Occipital lobe (tissue), 2 donors: ENCODE data around the gene BMPER. TPM values are rescaled to one million over a fixed set of nuclear protein-coding genes. Genes with fewer than 3 reads are reported as not detected.

Experiments
- DNase-seq: peaks from one replicate; lab custom pipeline; 2025; lab: John Stamatoyannopoulos, UW
- total RNA-seq: library from RNA; depleted of rRNA; stranded (reverse); fragments of >200 nt; gene quantifications from one replicate; pipeline ENCODE4 v1.2.3, GENCODE V29; 2014

Gene BMPER
- total RNA-seq, 1 donor from 2014 or later, result 4.5 TPM

- no peak for DNase-seq
Observed at GRCh38 chr7:34175837-34176236, 270.5 kb downstream of the BMPER start.

GRCh38 chr7:34177476-34177875 lies 272.1 kb downstream of the BMPER start:
- DNase-seq, result no peak

GRCh38 chr7:34181271-34181958 lies 276.1 kb downstream of the BMPER start:
- no peak for DNase-seq

GRCh38 chr7:34184466-34184865 lies 279.1 kb downstream of the BMPER start:
- no peak for DNase-seq

- no peak for DNase-seq
Observed at GRCh38 chr7:34187798-34188307, 282.5 kb downstream of the BMPER start.

GRCh38 chr7:34189031-34189430 lies 283.7 kb downstream of the BMPER start:
- no peak for DNase-seq

- DNase-seq, result no peak
Observed at GRCh38 chr7:34190299-34190698, 285.0 kb downstream of the BMPER start.

GRCh38 chr7:34191162-34191561 lies 285.8 kb downstream of the BMPER start:
- DNase-seq, result no peak

- DNase-seq, result no peak
Observed at GRCh38 chr7:34191771-34192479, 286.6 kb downstream of the BMPER start.

GRCh38 chr7:34192906-34193305 lies 287.6 kb downstream of the BMPER start:
- DNase-seq, result no peak

- DNase-seq, result no peak
Observed at GRCh38 chr7:34198231-34198641, 292.9 kb downstream of the BMPER start.
